GM06990 (cell line): ENCODE data around the gene SSC5D.

ENCODE experiments used
- DNase-seq: peaks from one replicate; pipeline ENCODE4 v3.0.0-alpha.2; 2011; ENCODE audit not compliant: insufficient read length; ENCODE audit errors: extremely low read depth
- H3K27me3 ChIP-seq: replicated peaks from 2 replicates; pipeline ENCODE4 v1.6.0; 2011; ENCODE audit warnings: low read length; ENCODE audit not compliant: control insufficient read depth, insufficient read depth
- H3K36me3 ChIP-seq: 2 replicates; pipeline ENCODE4 v1.5.1; 2011; ENCODE audit warnings: low read length; ENCODE audit not compliant: control insufficient read depth, insufficient read depth
- H3K4me3 ChIP-seq: replicated peaks from 2 replicates; pipeline ENCODE4 v1.5.1; 2011; ENCODE audit warnings: low read depth, mild to moderate bottlenecking, control low read depth, low read length
- TF ChIP-seq, protein P1 (sequence below): IDR thresholded peaks from 2 replicates; pipeline ENCODE4 v1.5.1; 2011; ENCODE audit warnings: low read length, control low read depth, mild to moderate bottlenecking, inconsistent platforms; ENCODE audit not compliant: insufficient read depth, poor library complexity, severe bottlenecking

Gene SSC5D

DNA sequence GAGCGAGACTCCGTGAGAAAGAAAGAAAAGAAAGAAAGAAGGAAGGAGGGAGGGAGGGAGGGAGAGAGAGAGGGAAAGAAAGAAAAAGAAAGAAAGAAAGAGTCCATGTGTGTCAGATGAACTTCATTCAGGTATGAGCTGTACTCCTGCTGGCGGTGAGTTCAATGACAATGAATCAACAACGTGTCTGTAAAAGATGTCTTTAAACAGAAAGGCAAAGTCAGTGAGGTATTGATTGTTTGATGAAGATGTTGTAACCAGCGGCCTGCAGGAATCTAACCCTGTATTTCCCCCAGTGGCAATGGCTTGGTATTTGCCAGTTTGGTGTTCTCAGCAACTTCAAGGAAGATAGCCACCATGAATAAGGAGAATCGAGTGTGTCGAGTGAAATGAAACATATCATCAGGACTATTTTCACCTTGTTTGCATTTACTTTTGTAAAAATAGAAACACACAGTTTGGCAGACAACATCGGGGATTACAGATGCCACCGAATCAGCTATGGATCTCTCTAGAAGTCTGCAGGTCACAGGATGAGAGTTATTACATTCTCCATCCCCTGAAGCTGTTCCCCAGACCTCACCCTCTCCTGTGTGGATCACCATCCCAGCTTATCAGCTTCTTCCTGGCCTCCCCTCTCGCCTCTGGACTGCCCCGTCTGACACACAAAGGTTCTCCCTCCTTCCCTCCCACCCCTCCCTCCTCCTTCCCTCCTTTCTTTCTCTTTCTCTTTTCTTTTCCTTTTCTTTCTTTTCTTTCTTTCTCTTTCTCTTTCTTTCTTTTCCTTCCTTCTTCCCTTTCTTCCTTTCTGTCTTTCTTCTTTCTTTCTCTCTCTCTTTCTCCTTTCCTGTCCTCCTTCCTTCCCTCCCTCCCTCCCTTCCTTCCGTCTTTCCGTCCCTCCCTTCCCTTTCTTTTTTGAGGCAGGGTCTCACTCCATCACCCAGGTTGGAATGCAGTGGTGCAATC is 65.3 kb downstream of the SSC5D start:
- Histone ChIP-seq H3K4me3 (no peak overlapping the region), H3K27me3 (no peaks in the 10 kb centered on the region; the same call in 1 of the 2 replicates), H3K36me3 (no peaks in the 10 kb centered on the region)
- no peak for DNase-seq
- TF ChIP-seq, protein P1, sequence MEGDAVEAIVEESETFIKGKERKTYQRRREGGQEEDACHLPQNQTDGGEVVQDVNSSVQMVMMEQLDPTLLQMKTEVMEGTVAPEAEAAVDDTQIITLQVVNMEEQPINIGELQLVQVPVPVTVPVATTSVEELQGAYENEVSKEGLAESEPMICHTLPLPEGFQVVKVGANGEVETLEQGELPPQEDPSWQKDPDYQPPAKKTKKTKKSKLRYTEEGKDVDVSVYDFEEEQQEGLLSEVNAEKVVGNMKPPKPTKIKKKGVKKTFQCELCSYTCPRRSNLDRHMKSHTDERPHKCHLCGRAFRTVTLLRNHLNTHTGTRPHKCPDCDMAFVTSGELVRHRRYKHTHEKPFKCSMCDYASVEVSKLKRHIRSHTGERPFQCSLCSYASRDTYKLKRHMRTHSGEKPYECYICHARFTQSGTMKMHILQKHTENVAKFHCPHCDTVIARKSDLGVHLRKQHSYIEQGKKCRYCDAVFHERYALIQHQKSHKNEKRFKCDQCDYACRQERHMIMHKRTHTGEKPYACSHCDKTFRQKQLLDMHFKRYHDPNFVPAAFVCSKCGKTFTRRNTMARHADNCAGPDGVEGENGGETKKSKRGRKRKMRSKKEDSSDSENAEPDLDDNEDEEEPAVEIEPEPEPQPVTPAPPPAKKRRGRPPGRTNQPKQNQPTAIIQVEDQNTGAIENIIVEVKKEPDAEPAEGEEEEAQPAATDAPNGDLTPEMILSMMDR, result no peak

DNA sequence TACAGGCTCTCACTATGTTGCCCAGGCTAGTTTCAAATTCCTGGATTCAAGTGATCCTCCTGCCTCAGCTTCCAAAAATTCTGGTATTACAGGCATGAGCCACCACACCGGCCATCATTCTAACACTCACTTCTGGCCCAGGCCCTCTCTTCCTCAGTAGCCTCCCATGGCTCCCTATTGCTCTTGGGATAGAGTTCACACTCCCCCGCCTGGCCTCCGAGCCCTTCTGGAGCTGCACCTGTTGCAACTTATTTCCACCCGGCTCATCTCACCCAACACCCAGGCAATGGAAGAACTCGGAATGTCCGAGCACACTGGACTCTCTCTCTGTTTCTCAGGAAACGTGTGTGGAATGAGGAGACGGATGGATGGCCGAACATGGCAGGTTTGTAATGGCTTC is 66.1 kb downstream of the SSC5D start:
- DNase-seq, result no peak
- TF ChIP-seq, protein P1, result no peak
- Histone ChIP-seq H3K36me3 (no peaks in the 10 kb centered on the region), H3K4me3 (no peak overlapping the region), H3K27me3 (no peaks in the 10 kb centered on the region; the same call in 1 of the 2 replicates)

DNA sequence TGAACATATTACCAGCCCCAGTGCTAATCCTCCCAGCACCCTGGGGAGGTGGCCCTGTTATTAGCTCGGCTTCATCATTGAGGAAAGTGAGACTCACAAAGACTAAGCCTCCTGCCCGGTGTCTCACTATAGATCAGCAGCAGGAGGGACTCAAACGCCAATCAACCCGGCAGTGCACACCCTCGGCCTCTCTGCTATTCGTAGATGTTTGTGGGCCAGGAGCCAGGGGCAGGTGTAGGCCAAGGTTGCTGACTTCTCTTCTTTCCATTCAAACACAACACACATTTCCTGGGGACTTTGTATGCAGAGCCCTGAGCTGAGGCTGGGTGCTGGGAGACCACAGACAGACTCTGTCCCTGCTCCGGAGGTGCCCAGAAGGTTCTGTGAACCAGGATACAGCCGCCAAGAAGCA is 66.5 kb downstream of the SSC5D start:
- Histone ChIP-seq H3K36me3 (no peaks in the 10 kb centered on the region), H3K4me3 (no peak overlapping the region), H3K27me3 (no peaks in the 10 kb centered on the region; the same call in 1 of the 2 replicates)
- no peak for DNase-seq
- TF ChIP-seq, protein P1, result no peak

DNA sequence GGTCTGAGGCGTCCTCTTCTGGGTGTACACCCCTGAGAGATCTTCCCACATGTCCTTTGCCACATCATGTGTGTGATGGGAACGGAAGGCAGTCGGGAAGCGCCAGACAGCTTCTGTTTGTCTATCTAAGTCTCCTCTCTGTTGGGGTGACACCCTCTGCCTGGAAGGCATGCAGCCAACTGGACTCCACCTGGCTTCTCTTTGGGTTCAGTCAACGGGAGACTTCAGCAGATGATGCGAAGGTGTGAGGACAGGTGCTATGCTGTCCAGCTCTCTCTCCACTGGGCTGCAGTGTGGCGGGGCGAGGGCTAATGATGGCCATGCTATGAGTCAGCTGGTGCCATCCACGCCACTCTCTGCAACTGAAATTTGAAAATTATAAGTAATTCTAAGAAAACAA is 71.4 kb downstream of the SSC5D start:
- TF ChIP-seq, protein P1, result no peak
- Histone ChIP-seq H3K36me3 (no peaks in the 10 kb centered on the region), H3K4me3 (no peak overlapping the region), H3K27me3 (no peaks in the 10 kb centered on the region)
- no peak for DNase-seq

DNA sequence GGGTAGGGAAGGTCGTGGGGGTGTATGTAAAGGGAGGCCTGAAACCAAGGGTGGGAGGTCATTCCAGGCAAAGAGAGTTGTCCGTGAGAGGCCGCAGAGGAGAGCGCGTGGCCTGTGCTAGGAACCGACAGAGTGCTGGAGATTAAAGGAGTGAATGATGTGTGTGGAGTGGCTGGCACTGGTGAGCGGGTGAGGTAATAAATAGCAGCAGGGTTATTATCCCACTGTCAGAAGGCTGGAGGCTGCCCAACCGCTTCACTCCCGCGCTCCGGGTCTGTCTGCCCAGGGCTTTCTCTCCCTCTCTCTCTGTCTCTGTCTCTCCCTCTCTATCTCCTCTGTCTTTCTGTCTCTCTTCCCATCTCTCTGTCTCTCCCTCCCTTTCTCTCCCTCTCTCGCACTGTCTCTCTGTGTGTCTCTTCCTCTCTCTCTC is 75.0 kb downstream of the SSC5D start:
- Histone ChIP-seq H3K4me3 (no peak overlapping the region), H3K27me3 (no peaks in the 10 kb centered on the region), H3K36me3 (no peaks in the 10 kb centered on the region)
- DNase-seq, result no peak
- TF ChIP-seq, protein P1, result no peak
